D721Med (cell line): ENCODE measurements around the gene RAB27A.

Experiments used
- DNase-seq: peaks from one replicate; pipeline ENCODE4 v3.0.0; 2011; ENCODE audit warnings: low spot score; ENCODE audit not compliant: insufficient read length
- FAIRE-seq: peaks from 2 replicates; lab custom pipeline; 2011; peaks lifted over from hg19 to GRCh38; lab: Jason Lieb, UNC
- CTCF ChIP-seq: IDR thresholded peaks from 2 replicates; pipeline ENCODE4 v1.5.1; 2012; ENCODE audit warnings: mild to moderate bottlenecking, control low read depth; ENCODE audit not compliant: insufficient read depth; ENCODE audit errors: missing control alignments

Gene RAB27A

GRCh38 chr15:55279746-55280351, 9.8 kb downstream of the RAB27A start:
- FAIRE-seq (no peak), DNase-seq (no peak)
- TF ChIP-seq CTCF, result no peak

GRCh38 chr15:55279100-55279745, 10.4 kb downstream of the RAB27A start:
- FAIRE-seq, result no peak
- no peak for TF ChIP-seq CTCF
- DNase-seq, result no peak

- TF ChIP-seq CTCF, result no peak
- no peak for FAIRE-seq
- DNase-seq, result no peak
Measured at GRCh38 chr15:55277715-55278114, 11.9 kb downstream of the RAB27A start.

- TF ChIP-seq CTCF, result no peak
- no peak for FAIRE-seq
- no peak for DNase-seq
Measured at GRCh38 chr15:55277116-55277564, 12.5 kb downstream of the RAB27A start.

GRCh38 chr15:55276324-55276723, 13.3 kb downstream of the RAB27A start:
- no peak for TF ChIP-seq CTCF
- DNase-seq (no peak), FAIRE-seq (no peak)

- DNase-seq (no peak), FAIRE-seq (no peak)
- no peak for TF ChIP-seq CTCF
Measured at GRCh38 chr15:55270291-55270690, 19.3 kb downstream of the RAB27A start.

- no peak for DNase-seq
- TF ChIP-seq CTCF, result no peak
- FAIRE-seq, result no peak
Measured at GRCh38 chr15:55268176-55268695, 21.4 kb downstream of the RAB27A start.
